GM11168 (cell line): ENCODE results near the gene ZNFX1.

ENCODE experiments used
- in situ Hi-C: fragments of 300-500 bp; cut with MboI; formaldehyde crosslinking; loops from one replicate; pipeline ENCODE4 v1.12.0; 2022; ENCODE audit warnings: low sequenced_read_pairs; ENCODE audit not compliant: unreplicated experiment

Gene ZNFX1

GRCh38 chr20:49259799-49260198 is 18.1 kb downstream of the ZNFX1 start:
- in situ Hi-C loops, result no loop called here

- in situ Hi-C loops, result no loop called here
Observed at GRCh38 chr20:49259284-49259683, 18.6 kb downstream of the ZNFX1 start.

GRCh38 chr20:49256261-49256660 is 21.6 kb downstream of the ZNFX1 start:
- in situ Hi-C loops, result no loop called here

DNA sequence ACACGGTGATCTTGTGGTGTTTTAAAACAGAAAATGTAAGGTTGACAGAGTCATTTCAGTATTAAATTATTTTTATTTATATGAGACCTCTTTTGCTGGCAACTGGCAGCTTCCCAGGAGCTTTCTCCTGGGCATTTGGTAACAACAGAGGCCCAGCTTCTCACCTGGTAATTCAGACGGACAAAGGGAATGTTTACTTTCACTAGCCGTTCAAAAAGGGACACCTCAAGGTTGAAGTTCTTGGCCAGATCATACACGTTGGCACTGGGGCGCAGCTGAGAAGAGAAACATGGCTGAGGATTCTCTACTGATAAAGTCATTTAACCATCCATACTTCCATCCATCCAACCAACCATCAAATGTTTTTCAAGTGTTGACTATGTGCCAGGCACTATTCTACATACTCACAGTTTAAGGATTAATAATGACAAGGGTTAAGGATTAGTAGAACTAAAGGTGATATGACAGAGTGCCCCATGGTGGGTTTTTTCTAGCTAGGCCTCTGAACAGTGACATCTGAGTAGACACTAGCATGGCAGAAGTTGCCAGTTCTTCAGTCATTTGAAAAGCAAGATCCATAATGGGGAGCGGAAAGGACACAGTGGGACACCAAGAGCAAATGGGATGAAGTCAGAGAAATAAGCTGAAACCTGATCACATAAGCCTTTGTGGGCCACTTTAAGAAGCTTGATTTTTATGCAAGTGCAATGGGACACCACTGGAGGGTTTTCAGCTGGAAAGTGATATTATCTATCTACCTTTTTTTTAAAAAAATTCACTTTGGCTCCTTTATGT is 25.1 kb downstream of the ZNFX1 start:
- in situ Hi-C loops, result no loop called here

DNA sequence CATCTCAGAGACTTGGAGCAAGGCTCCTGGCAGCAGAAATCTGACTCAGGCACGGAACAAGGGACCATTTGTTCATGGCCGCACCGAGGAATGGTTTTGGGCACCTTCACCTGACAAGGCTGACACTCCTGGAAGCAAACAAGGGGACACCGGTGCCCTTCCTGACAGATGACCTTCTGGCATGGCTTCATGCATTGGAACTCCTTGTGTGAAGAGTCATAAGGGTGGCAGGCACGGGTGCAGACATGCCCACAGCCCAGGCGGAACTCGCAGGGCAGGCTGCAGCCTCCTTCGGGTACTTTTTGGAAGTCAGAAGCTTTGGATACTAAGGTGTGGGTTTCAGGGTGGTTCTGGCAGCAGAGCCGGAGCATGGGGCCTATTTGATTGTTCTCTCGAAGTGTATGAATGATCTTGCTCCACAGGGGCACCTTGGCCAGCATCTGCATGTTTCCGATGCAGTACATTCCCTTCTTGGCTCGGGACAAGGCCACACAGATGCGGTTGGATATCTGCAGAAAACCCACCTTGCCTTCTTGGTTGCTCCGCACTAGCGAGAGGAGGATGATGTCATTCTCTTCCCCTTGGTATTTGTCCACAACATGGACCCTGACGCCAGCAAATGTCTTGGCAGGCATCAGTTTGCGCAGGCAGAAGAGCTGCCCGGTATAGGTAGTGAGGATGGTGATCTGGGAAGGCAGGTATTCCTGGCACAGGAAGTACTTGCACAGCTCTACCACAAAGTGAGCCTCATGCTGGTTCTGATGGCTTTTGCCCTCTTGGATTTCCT is 28.8 kb downstream of the ZNFX1 start:
- in situ Hi-C loops, result no loop called here

GRCh38 chr20:49248301-49248700 is 29.6 kb downstream of the ZNFX1 start:
- in situ Hi-C loops, result no loop called here

DNA sequence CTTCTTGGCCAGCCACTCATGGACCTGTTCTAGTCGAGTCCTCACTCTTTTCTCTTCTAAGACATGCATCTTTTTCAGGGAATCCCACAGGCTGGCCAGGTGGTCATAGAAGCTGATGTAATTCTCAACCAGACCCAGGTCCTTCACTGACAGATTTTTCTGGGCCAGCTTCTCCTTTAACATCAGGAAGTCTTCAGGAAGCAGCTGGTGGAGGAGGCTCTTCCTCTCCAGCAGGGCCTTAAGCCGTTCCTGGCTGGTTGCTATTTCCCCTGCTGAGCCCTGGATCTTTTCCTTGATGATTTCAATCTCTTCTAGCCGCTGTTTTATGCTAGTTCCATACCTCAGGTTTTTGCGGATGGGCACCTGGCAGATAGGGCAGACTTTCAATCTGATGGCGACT is 30.1 kb downstream of the ZNFX1 start:
- in situ Hi-C loops, result no loop called here

- in situ Hi-C loops, result no loop called here
Observed at GRCh38 chr20:49247169-49247723, 30.6 kb downstream of the ZNFX1 start.

- in situ Hi-C loops, result no loop called here
Observed at GRCh38 chr20:49245921-49246740, 31.7 kb downstream of the ZNFX1 start.

- in situ Hi-C loops, result no loop called here
Observed at GRCh38 chr20:49237531-49237930, 40.3 kb downstream of the ZNFX1 start.

DNA sequence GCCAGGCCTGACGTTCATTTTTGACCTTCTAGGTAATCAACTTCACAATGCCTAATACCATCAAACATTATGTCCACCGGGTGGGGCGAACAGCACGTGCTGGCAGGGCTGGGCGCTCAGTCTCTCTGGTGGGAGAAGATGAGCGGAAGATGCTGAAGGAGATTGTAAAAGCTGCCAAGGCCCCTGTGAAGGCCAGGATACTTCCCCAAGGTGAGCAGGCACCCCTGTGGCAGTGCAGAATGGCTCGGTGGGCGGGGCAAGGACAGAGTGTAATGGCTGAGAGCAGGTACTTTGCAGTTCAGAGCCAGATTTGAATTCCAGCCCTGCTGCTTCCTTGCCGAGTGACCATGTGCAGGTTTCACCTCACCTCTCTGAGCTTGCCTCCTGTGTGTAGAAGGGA is 41.6 kb downstream of the ZNFX1 start:
- in situ Hi-C loops, result no loop called here

GRCh38 chr20:49234831-49235230 is 43.0 kb downstream of the ZNFX1 start:
- in situ Hi-C loops, result no loop called here

DNA sequence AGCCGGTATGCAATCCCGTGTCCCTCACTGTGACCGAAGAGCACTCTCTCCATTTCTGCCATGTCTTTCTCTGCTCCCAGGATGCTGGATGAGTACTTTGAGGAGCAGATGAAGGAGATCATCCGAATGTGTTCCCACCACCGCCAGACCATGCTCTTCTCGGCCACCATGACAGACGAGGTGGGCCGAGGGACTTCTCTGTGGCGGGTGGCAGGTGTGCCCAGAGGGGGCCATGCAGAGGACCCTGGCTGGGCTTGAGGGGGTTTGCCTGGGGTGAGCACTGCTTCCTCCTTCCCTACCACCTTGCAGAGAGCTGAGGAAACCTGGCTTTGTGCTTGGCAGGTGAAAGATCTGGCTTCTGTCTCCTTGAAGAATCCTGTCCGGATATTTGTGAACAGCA is 44.6 kb downstream of the ZNFX1 start:
- in situ Hi-C loops, result no loop called here

- in situ Hi-C loops, result no loop called here
Observed at GRCh38 chr20:49231471-49231870, 46.4 kb downstream of the ZNFX1 start.

DNA sequence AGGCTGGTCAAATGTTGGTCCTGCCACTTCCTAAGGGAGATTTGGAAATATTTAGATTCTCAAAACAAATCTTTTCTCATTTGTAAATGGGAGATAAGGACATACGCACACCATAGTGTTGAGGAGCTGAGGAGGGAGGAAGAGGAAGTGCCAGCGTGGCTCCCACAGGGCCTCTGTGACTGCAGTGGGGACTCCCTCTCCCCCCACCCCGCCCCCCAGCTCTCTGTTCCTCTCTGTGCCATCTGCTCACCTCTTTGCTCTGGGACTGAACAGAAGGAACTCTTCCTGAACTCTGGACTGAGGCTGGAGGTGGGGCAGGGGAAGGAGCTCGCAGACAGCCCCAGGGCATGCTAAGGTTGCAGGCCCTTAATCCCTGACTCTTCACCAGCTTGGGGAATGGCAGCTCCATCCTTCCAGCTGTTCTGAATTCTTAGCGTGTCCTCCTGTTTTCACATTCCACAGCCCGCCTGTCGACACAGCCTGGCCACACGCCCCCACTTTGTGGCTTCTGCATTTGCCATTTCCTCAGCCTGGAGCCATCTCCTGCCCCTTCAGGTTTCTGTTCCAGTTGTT is 47.2 kb downstream of the ZNFX1 start:
- in situ Hi-C loops, result no loop called here

DNA sequence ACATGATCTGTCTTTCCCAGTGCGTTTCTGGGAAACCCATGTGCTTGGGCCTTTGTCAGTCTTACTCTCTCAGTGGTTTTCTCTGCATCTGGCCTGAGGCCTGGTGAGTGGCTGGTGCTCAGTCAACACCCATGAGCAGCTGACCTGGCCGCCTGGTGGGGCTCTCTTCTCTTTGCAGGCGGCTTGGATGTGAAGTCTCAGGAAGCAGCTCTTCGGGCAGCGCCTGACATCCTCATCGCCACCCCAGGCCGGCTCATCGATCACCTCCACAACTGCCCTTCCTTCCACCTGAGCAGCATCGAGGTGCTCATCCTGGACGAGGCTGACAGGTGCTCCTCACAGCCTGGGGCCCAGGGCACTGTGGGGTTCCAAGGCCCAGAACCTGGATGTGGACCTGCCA is 47.8 kb downstream of the ZNFX1 start:
- in situ Hi-C loops, result no loop called here

DNA sequence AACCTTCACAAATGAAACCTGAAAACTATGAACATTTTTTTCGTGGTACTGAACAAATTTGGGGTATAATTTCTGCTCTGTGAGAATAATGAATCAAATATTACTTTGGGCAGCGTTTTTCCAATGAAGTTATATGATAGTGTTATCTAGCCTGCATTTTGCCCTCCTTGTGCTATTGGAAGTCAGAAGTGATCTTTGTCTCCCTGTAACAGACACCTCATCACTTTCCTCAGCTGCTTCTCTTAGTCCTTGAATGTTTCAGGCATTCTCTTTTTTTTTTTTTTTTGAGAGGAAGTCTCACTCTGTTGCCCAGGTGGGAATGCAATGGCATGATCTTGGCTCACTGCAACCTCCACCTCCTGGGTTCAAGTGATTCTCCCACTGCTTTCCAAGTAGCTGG is 48.5 kb downstream of the ZNFX1 start:
- in situ Hi-C loops, result no loop called here

GRCh38 chr20:49228676-49229075 is 49.2 kb downstream of the ZNFX1 start:
- in situ Hi-C loops, result no loop called here

DNA sequence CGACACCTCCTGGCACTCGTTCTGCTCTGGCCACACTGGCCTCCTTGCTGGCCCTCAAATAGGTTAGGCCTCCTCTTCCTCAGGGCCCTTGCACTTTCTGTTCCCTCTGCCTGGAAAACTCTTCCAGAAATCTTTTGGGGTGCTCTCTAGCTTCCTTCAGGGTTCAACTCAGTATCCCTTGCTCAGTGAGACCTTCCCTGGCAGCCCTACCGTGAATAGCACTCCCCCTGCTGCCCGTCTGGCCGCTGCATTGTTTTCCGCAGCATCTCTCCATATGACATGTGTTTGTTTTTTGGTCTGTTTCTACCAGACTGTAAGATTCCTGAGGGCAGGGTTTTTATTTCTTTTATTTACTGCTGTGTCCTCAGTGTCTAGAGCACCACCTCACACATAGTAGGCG is 52.0 kb downstream of the ZNFX1 start:
- in situ Hi-C loops, result no loop called here
